ENCODE measurements around the gene ATP6V1B1.

The ATP6V1B1 gene

GRCh38 chr2:70895249-70895648, 40.5 kb upstream of the ATP6V1B1 start:
- in situ Hi-C loops (cut with HindIII; ENCODE audit: low sequenced_read_pairs), result no loop called here
- DNase-seq (ENCODE audit: low read depth, low spot score), result no peak
- H3K4me3 ChIP-seq (ENCODE audit: low read depth, low read length), result no peak overlapping the region
- TF ChIP-seq, protein P1, sequence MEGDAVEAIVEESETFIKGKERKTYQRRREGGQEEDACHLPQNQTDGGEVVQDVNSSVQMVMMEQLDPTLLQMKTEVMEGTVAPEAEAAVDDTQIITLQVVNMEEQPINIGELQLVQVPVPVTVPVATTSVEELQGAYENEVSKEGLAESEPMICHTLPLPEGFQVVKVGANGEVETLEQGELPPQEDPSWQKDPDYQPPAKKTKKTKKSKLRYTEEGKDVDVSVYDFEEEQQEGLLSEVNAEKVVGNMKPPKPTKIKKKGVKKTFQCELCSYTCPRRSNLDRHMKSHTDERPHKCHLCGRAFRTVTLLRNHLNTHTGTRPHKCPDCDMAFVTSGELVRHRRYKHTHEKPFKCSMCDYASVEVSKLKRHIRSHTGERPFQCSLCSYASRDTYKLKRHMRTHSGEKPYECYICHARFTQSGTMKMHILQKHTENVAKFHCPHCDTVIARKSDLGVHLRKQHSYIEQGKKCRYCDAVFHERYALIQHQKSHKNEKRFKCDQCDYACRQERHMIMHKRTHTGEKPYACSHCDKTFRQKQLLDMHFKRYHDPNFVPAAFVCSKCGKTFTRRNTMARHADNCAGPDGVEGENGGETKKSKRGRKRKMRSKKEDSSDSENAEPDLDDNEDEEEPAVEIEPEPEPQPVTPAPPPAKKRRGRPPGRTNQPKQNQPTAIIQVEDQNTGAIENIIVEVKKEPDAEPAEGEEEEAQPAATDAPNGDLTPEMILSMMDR (IDR thresholded peaks at IDR 0.05; ENCODE audit: low read depth, low read length), result no peak

GRCh38 chr2:70895998-70896764, 39.5 kb upstream of the ATP6V1B1 start:
- no peak overlapping the region for H3K4me3 ChIP-seq (ENCODE audit: low read depth, low read length)
- in situ Hi-C loops (cut with HindIII; ENCODE audit: low sequenced_read_pairs), result no loop called here
- TF ChIP-seq, protein P1 (IDR thresholded peaks at IDR 0.05; ENCODE audit: low read depth, low read length), result no peak
- DNase-seq (ENCODE audit: low read depth, low spot score), result no peak

GRCh38 chr2:70896765-70897202, 38.9 kb upstream of the ATP6V1B1 start:
- H3K4me3 ChIP-seq (ENCODE audit: low read depth, low read length), result no peak overlapping the region
- TF ChIP-seq, protein P1 (IDR thresholded peaks at IDR 0.05; ENCODE audit: low read depth, low read length), result no peak
- in situ Hi-C loops (cut with HindIII; ENCODE audit: low sequenced_read_pairs), result no loop called here

GRCh38 chr2:70897203-70897976, 38.3 kb upstream of the ATP6V1B1 start:
- TF ChIP-seq, protein P1 (IDR thresholded peaks at IDR 0.05; ENCODE audit: low read depth, low read length), result no peak
- in situ Hi-C loops (cut with HindIII; ENCODE audit: low sequenced_read_pairs), result no loop called here
- H3K4me3 ChIP-seq (ENCODE audit: low read depth, low read length), result no peak overlapping the region
- DNase-seq (ENCODE audit: low read depth, low spot score), result no peak

More at GRCh38 chr2:70896765-70897202, 38.9 kb upstream of the ATP6V1B1 start:
- no peak for DNase-seq (ENCODE audit: low read depth, low spot score)

- no peak for DNase-seq (ENCODE audit: low read depth, low spot score)
- TF ChIP-seq, protein P1 (IDR thresholded peaks at IDR 0.05; ENCODE audit: low read depth, low read length), result no peak
- H3K4me3 ChIP-seq (ENCODE audit: low read depth, low read length), result no peak overlapping the region
- in situ Hi-C loops (cut with HindIII; ENCODE audit: low sequenced_read_pairs), result no loop called here
Observed at GRCh38 chr2:70897977-70898226, 37.8 kb upstream of the ATP6V1B1 start.

DNA sequence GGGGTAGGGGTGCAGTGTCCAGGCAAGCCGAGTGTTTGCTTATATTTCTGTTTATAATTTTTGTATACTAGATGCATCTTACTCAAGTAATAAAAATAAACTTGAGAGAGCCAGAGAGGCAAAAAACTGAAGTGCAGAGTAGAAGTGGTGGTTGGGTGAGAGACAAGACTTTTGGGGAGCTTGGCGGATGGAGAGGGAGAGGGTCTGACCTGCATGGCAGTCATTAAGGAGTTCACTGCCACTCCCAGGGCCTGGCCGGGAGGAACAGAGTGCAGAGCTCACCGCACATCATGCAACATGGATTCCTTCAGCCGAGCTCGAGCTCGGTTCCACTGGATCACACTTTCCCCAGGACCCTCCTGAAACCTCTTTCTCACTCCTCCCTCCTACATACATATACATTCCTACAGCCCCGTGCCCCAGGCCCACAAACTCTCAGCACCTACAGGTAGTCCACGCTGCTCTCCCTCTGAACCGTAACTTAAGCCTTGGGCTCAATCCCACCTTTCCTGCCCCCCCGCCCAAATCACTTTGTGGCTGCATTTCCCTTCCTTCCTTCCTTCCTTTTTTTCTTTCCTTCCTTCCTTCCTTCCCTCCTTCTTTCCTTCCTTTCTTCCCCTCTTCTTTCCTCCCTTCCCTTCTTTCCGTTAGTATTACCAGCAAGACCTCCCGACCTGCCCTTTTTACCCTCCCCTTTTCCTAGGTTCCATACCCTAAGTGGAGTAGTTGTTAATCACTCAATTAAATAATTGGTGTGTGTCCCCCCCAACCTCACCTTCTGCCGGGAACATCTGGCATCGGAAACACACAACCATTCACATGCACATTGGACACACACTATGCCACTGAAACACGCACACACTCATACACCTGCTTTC, 37.1 kb upstream of the ATP6V1B1 start:
- no peak overlapping the region for H3K4me3 ChIP-seq (ENCODE audit: low read depth, low read length)
- TF ChIP-seq, protein P1 (IDR thresholded peaks at IDR 0.05; ENCODE audit: low read depth, low read length), result no peak
- in situ Hi-C loops (cut with HindIII; ENCODE audit: low sequenced_read_pairs), result no loop called here
- no peak for DNase-seq (ENCODE audit: low read depth, low spot score)

Measured in astrocyte of the spinal cord (primary cell).